Parathyroid adenoma (tissue), 2 donors: ENCODE data around the gene GJC2.
A peak's percentile ranks its signal among the peaks of the same experiment; 100 is the strongest.

ENCODE experiments used
- H2AFZ ChIP-seq: fragments of 300-600 bp; sonication (generic); one replicate; pipeline ENCODE4 v1.7.0; 2017; ENCODE audit warnings: antibody characterized with exemption, mild to moderate bottlenecking
- H3K27ac ChIP-seq: fragments of 300-600 bp; sonication (generic); one replicate; pipeline ENCODE4 v1.7.0; 2017
- H3K27me3 ChIP-seq: fragments of 300-600 bp; sonication (generic); one replicate; pipeline ENCODE4 v1.7.0; 2017; ENCODE audit warnings: low read length; ENCODE audit not compliant: control insufficient read depth, insufficient read depth
- H3K36me3 ChIP-seq: fragments of 300-600 bp; sonication (generic); one replicate; pipeline ENCODE4 v1.7.0; 2017; ENCODE audit warnings: low read length; ENCODE audit not compliant: control insufficient read depth, insufficient read depth
- H3K4me1 ChIP-seq: fragments of 300-600 bp; sonication (generic); one replicate; pipeline ENCODE4 v1.7.0; 2017; ENCODE audit warnings: control low read depth
- H3K4me2 ChIP-seq: fragments of 300-600 bp; sonication (generic); one replicate; pipeline ENCODE4 v1.7.0; 2017; ENCODE audit warnings: low read length
- H3K4me3 ChIP-seq: fragments of 300-600 bp; sonication (generic); one replicate; pipeline ENCODE4 v1.7.0; 2017; ENCODE audit warnings: low read depth, low read length
- H3K79me2 ChIP-seq: fragments of 300-600 bp; sonication (generic); one replicate; pipeline ENCODE4 v1.7.0; 2017; ENCODE audit warnings: control low read depth
- H3K9ac ChIP-seq: fragments of 300-600 bp; sonication (generic); one replicate; pipeline ENCODE4 v1.7.0; 2017; ENCODE audit warnings: mild to moderate bottlenecking
- H3K9me3 ChIP-seq: fragments of 300-600 bp; sonication (generic); one replicate; pipeline ENCODE4 v1.7.0; 2017; ENCODE audit warnings: low read length; ENCODE audit not compliant: control insufficient read depth
- TF ChIP-seq, protein P1 (sequence below): fragments of 300-600 bp; sonication (generic); IDR thresholded peaks from one replicate; pipeline ENCODE4 v1.7.0; 2017; ENCODE audit warnings: antibody characterized with exemption, mild to moderate bottlenecking
- donor health status: primary hyperparathyroidism.

The GJC2 gene

DNA sequence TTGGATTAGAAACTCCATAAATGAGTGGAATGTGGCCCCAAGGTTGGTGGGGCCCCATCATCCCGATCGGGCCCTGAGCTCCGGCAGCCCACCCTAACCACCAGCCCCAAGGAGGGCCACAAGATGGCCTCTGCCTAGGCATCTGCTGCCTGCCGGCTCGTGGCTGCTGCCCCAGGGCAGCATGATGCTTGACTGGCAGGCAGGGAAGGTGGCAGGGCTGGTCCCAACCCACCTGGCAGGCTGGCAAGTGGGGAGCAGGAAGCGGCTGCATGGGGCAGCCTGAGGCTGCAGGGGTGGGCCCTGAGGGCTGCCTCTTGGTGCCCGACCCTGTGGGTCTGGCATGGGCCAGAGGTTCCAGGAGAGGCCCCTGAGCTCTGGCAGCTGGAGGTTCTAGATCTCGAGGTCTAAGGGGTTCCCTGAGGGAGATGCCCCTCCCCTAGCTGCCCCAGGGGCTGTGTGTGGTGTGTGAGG lies 760 bp upstream of the GJC2 start:
- Histone ChIP-seq H3K27ac (peak overlapping the region; percentile 91), H3K27me3 (no peaks in the 10 kb centered on the region), H3K9ac (peak overlapping the region; percentile 11), H3K36me3 (no peaks in the 10 kb centered on the region), H3K4me2 (peak overlapping the region; percentile 70), H2AFZ (peak overlapping the region; percentile 38), H3K79me2 (peaks cover 32% of the 10 kb centered on the region), H3K4me3 (no peak overlapping the region), H3K4me1 (peaks cover 6% of the 10 kb centered on the region), H3K9me3 (no peaks in the 10 kb centered on the region)
- TF ChIP-seq, protein P1, sequence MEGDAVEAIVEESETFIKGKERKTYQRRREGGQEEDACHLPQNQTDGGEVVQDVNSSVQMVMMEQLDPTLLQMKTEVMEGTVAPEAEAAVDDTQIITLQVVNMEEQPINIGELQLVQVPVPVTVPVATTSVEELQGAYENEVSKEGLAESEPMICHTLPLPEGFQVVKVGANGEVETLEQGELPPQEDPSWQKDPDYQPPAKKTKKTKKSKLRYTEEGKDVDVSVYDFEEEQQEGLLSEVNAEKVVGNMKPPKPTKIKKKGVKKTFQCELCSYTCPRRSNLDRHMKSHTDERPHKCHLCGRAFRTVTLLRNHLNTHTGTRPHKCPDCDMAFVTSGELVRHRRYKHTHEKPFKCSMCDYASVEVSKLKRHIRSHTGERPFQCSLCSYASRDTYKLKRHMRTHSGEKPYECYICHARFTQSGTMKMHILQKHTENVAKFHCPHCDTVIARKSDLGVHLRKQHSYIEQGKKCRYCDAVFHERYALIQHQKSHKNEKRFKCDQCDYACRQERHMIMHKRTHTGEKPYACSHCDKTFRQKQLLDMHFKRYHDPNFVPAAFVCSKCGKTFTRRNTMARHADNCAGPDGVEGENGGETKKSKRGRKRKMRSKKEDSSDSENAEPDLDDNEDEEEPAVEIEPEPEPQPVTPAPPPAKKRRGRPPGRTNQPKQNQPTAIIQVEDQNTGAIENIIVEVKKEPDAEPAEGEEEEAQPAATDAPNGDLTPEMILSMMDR, result no peak

GRCh38 chr1:228150120-228150460 lies 360 bp downstream of the GJC2 start:
- Histone ChIP-seq H3K79me2 (peaks cover 23% of the 10 kb centered on the region), H3K4me2 (peak overlapping the region; percentile 70), H3K27ac (peak overlapping the region; percentile 91), H3K9ac (peak overlapping the region; percentile 37), H2AFZ (peak overlapping the region; percentile 38), H3K27me3 (no peaks in the 10 kb centered on the region), H3K4me3 (peak overlapping the region; percentile 41), H3K9me3 (no peaks in the 10 kb centered on the region), H3K4me1 (peaks cover 6% of the 10 kb centered on the region), H3K36me3 (no peaks in the 10 kb centered on the region)
- TF ChIP-seq, protein P1, result no peak

- peak overlapping the region; percentile 26 for H3K4me3 ChIP-seq
Observed at GRCh38 chr1:228150461-228151179, 890 bp downstream of the GJC2 start.

DNA sequence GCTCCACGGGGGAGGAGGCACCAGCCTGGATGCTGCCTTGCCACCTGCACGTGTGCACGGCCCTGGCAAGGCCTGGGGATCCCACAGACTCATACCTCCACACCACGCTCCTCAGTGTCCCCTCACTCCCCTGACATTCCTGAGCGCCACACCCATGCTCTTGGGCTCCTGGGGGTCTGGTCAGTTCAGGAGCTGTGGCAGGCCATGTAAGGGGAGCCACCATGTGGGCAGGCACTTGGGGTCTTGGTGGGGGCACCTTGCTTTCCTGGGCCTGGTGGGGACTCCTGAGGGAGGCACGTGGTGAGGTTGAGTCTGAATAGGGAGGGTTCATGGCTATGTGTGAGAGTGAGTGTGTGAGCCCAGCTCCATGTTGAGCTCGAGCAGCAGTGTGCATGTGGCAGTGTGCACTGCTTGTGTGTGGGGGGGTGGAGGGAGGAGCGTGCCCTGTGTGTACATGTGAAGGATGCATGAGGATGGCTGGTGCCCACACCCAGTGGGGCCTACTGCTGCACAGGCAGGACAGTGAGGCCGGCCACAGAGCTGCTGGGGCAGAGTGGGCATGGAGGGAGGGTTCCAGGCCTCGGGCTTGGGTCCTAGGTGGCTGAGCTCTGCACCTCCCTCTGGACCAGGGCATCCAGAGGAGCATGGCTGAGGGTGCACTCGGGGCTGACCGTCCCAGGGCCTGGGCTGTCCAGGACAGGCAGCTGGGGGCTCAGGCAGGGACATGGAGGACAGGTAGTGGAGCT lies 1.6 kb downstream of the GJC2 start:
- Histone ChIP-seq H3K4me2 (peak overlapping the region; percentile 70), H3K79me2 (peaks cover 13% of the 10 kb centered on the region), H3K9ac (no peak overlapping the region), H3K9me3 (no peaks in the 10 kb centered on the region), H3K36me3 (no peaks in the 10 kb centered on the region), H3K27me3 (no peaks in the 10 kb centered on the region), H2AFZ (no peak overlapping the region), H3K4me1 (peaks cover 6% of the 10 kb centered on the region), H3K27ac (peak overlapping the region; percentile 91), H3K4me3 (no peak overlapping the region)
- TF ChIP-seq, protein P1, result no peak

More at GRCh38 chr1:228150461-228151179, 890 bp downstream of the GJC2 start:
- peak overlapping the region; percentile 38 for H2AFZ ChIP-seq
- H3K36me3 ChIP-seq, result no peaks in the 10 kb centered on the region
- TF ChIP-seq, protein P1, result no peak
- peaks cover 6% of the 10 kb centered on the region for H3K4me1 ChIP-seq
- H3K4me2 ChIP-seq, result peak overlapping the region; percentile 70
- no peaks in the 10 kb centered on the region for H3K27me3 ChIP-seq
- peaks cover 20% of the 10 kb centered on the region for H3K79me2 ChIP-seq
- no peaks in the 10 kb centered on the region for H3K9me3 ChIP-seq
- H3K9ac ChIP-seq, result peak overlapping the region; percentile 37
- peak overlapping the region; percentile 91 for H3K27ac ChIP-seq
